Neural progenitor cell (in vitro differentiated cells): ENCODE results near the gene IPP.

Experiments
- CTCF ChIP-seq: fragments of 200-600 bp; sonication (generic); IDR thresholded peaks from 2 replicates; pipeline ENCODE4 v1.5.1; 2017; ENCODE audit warnings: antibody characterized with exemption, mild to moderate bottlenecking
- EZH2 ChIP-seq: fragments of 200-600 bp; sonication (generic); IDR thresholded peaks from 2 replicates; pipeline ENCODE4 v1.6.1; 2017; ENCODE audit warnings: antibody characterized with exemption, mild to moderate bottlenecking, moderate library complexity
- EZH2phosphoT487 ChIP-seq: fragments of 200-600 bp; sonication (generic); IDR thresholded peaks from 2 replicates; pipeline ENCODE4 v1.6.1; 2017; ENCODE audit warnings: antibody characterized with exemption

- TF ChIP-seq CTCF (no peak), EZH2 (no peak), EZH2phosphoT487 (no peak)
Measured at GRCh38 chr1:45659222-45659621, 91.2 kb downstream of the IPP start.
